A673 (cell line): ENCODE data around the gene KAZN. TPM values are rescaled to one million over a fixed set of nuclear protein-coding genes. Genes with fewer than 3 reads are reported as not detected.

Experiments used
- BruUV-seq: library from RNA; stranded (reverse); fragments of 400-500 nt; replicated peaks from 2 replicates; lab custom pipeline; 2021; lab: Mats Ljungman, UMichigan
- CTCF ChIA-PET: fragments of 300-600 bp; sonication (Branson Sonifier 250); formaldehyde crosslinking; loops from one replicate; lab custom pipeline; 2022; ENCODE audit warnings: antibody characterized with exemption; lab: Charles Lee
- POLR2A ChIA-PET: fragments of 300-600 bp; sonication (Branson Sonifier 250); formaldehyde crosslinking; loops from one replicate; lab custom pipeline; 2022; ENCODE audit warnings: antibody characterized with exemption; ENCODE audit not compliant: low non-redundant PET; lab: Charles Lee
- DNase-seq: peaks from one replicate; pipeline ENCODE4 v3.0.0-alpha.2; 2015; ENCODE audit warnings: low spot score
- H3K27ac ChIP-seq: fragments of 200-600 bp; sonication (generic); 2 replicates; pipeline ENCODE4 v1.5.1; 2016; ENCODE audit warnings: mixed run types, low read depth, mild to moderate bottlenecking, mixed read lengths, antibody characterized with exemption, low read length; ENCODE audit not compliant: poor library complexity, severe bottlenecking
- H3K27me3 ChIP-seq: fragments of 200-600 bp; sonication (generic); replicated peaks from 2 replicates; pipeline ENCODE4 v1.6.1; 2017; ENCODE audit warnings: mixed run types, low read depth, mild to moderate bottlenecking, mixed read lengths, antibody characterized with exemption, low read length; ENCODE audit not compliant: insufficient read depth, poor library complexity
- H3K36me3 ChIP-seq: fragments of 200-600 bp; sonication (generic); 2 replicates; pipeline ENCODE4 v1.6.1; 2016; ENCODE audit warnings: mixed run types, mild to moderate bottlenecking, mixed read lengths, antibody characterized with exemption, low read length; ENCODE audit not compliant: insufficient read depth, poor library complexity, severe bottlenecking
- H3K4me1 ChIP-seq: fragments of 200-600 bp; sonication (generic); 2 replicates; pipeline ENCODE4 v1.6.1; 2017; ENCODE audit warnings: mixed run types, mild to moderate bottlenecking, mixed read lengths, antibody characterized with exemption, low read length; ENCODE audit not compliant: insufficient read depth, poor library complexity, severe bottlenecking
- H3K4me3 ChIP-seq: fragments of 200-600 bp; sonication (generic); 2 replicates; pipeline ENCODE4 v1.5.1; 2016; ENCODE audit warnings: low read depth, mixed run types, mild to moderate bottlenecking, mixed read lengths, low read length; ENCODE audit not compliant: poor library complexity, severe bottlenecking
- H3K9me3 ChIP-seq: fragments of 200-600 bp; sonication (generic); 2 replicates; pipeline ENCODE4 v1.6.1; 2016; ENCODE audit warnings: mixed run types, low read depth, mild to moderate bottlenecking, mixed read lengths, antibody characterized with exemption, low read length; ENCODE audit not compliant: poor library complexity, severe bottlenecking
- EZH2 ChIP-seq: fragments of 200-600 bp; sonication (generic); IDR thresholded peaks from 2 replicates; pipeline ENCODE4 v1.6.1; 2017; ENCODE audit warnings: borderline replicate concordance, low read depth, mild to moderate bottlenecking, mixed read lengths, antibody characterized with exemption, low read length; ENCODE audit not compliant: poor library complexity, severe bottlenecking
- intact Hi-C: fragments of 100-400 bp; cut with micrococcal nuclease; formaldehyde crosslinking; loops from one replicate; pipeline ENCODE4 v1.10.0; 2022; ENCODE audit not compliant: unreplicated experiment
- total RNA-seq: library from RNA; stranded (reverse); gene quantifications from 2 replicates; pipeline ENCODE4 v1.2.3, GENCODE V29; 2021
- TF ChIP-seq, protein P1 (sequence below): fragments of 300-800, 200-600 bp; sonication (generic); conservative IDR thresholded peaks from 2 replicates; pipeline ENCODE4 v1.5.1; 2017; ENCODE audit warnings: low read depth, mild to moderate bottlenecking, antibody characterized with exemption, low read length, moderate library complexity, mixed read lengths

Gene KAZN
- total RNA-seq, 1 experiment from 2014 or later: 8.0 TPM

DNA sequence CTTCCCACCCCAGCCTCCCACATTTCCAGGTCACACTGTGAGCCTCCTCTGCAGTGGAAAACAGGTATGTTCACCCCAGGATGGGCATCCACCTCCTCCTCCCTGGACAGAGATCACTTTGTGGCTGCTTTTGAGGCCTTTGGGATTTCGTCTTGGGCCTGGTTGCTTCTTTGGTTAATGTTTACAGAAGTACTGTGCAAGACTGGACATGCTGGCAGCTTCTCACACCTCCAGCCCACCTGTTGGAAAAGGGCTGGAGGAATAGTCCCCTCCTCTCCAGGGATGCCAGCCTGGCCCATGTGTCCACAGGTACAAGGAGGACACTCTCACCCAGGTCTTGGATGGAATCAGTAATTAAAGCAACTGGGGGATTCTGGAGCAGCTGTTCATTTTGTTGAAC lies 56.1 kb downstream of the KAZN start:
- intact Hi-C loops: no loop called here
- Histone ChIP-seq H3K36me3 (no peaks in the 10 kb centered on the region), H3K4me1 (peaks cover 5% of the 10 kb centered on the region), H3K9me3 (no peaks in the 10 kb centered on the region), H3K27me3 (no peaks in the 10 kb centered on the region), H3K4me3 (no peak overlapping the region), H3K27ac (no peak overlapping the region)
- CTCF ChIA-PET: no interaction called here
- no peak for DNase-seq
- TF ChIP-seq EZH2: no peak
- TF ChIP-seq, protein P1, sequence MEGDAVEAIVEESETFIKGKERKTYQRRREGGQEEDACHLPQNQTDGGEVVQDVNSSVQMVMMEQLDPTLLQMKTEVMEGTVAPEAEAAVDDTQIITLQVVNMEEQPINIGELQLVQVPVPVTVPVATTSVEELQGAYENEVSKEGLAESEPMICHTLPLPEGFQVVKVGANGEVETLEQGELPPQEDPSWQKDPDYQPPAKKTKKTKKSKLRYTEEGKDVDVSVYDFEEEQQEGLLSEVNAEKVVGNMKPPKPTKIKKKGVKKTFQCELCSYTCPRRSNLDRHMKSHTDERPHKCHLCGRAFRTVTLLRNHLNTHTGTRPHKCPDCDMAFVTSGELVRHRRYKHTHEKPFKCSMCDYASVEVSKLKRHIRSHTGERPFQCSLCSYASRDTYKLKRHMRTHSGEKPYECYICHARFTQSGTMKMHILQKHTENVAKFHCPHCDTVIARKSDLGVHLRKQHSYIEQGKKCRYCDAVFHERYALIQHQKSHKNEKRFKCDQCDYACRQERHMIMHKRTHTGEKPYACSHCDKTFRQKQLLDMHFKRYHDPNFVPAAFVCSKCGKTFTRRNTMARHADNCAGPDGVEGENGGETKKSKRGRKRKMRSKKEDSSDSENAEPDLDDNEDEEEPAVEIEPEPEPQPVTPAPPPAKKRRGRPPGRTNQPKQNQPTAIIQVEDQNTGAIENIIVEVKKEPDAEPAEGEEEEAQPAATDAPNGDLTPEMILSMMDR: no peak
- POLR2A ChIA-PET: no interaction called here
- BruUV-seq: no TSS peak

DNA sequence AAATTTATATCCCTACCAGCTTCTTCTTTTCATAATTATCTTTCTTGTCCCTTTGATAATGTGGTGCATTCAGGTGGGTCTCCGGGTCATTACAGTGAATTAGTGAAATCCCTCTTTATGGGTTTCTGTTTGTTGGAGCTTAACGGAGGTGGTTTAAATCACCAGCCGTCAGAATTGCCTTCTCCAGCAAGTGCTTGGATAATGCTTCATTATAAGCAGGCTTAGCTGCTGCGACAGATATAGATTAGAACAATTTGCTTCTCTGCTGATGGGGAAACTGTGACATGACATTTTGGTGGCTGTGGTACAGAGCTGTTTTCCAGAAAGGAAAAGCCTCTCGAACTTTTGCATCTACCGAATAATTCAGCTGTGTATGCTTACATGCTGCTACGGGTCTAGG lies 56.9 kb downstream of the KAZN start:
- Histone ChIP-seq H3K27ac (no peak overlapping the region), H3K4me1 (peaks cover 13% of the 10 kb centered on the region), H3K36me3 (no peaks in the 10 kb centered on the region), H3K27me3 (no peaks in the 10 kb centered on the region), H3K4me3 (no peak overlapping the region), H3K9me3 (no peaks in the 10 kb centered on the region)
- no TSS peak for BruUV-seq
- CTCF ChIA-PET: no interaction called here
- no peak for TF ChIP-seq EZH2
- TF ChIP-seq, protein P1: no peak
- POLR2A ChIA-PET: no interaction called here
- no peak for DNase-seq
- intact Hi-C loops: no loop called here

GRCh38 chr1:14656384-14656937 lies 58.0 kb downstream of the KAZN start:
- Histone ChIP-seq H3K4me3 (no peak overlapping the region), H3K27me3 (no peaks in the 10 kb centered on the region), H3K9me3 (no peaks in the 10 kb centered on the region), H3K36me3 (no peaks in the 10 kb centered on the region), H3K4me1 (peaks cover 20% of the 10 kb centered on the region), H3K27ac (no peak overlapping the region)
- CTCF ChIA-PET: no interaction called here
- POLR2A ChIA-PET: no interaction called here
- no peak for TF ChIP-seq EZH2
- TF ChIP-seq, protein P1: no peak
- DNase-seq: no peak
- intact Hi-C loops: no loop called here
- no TSS peak for BruUV-seq
